ENCODE results near the gene CENPP.

- no peak for TF ChIP-seq CTCF (IDR thresholded peaks at IDR 0.05)
- TF ChIP-seq FOXJ3 (CRISPR knock-in tag; IDR thresholded peaks at IDR 0.05; ENCODE audit: borderline replicate concordance), result no peak
- TF ChIP-seq SP1 (CRISPR knock-in tag; conservative IDR thresholded peaks at IDR 0.05), result no peak
- TF ChIP-seq ATF3 (CRISPR knock-in tag; conservative IDR thresholded peaks at IDR 0.05), result no peak
These were observed 1.3 kb upstream of the CENPP start for GRCh38 chr9:92324431-92324830.
